Measurements from ENCODE around the gene MSL1. TPM values are rescaled to one million over a fixed set of nuclear protein-coding genes. Genes with fewer than 3 reads are reported as not detected.

MSL1 gene
- polyA plus RNA-seq, 3 donors from 2014 or later: 5.6 to 16.2 (median 11.1) TPM

DNA sequence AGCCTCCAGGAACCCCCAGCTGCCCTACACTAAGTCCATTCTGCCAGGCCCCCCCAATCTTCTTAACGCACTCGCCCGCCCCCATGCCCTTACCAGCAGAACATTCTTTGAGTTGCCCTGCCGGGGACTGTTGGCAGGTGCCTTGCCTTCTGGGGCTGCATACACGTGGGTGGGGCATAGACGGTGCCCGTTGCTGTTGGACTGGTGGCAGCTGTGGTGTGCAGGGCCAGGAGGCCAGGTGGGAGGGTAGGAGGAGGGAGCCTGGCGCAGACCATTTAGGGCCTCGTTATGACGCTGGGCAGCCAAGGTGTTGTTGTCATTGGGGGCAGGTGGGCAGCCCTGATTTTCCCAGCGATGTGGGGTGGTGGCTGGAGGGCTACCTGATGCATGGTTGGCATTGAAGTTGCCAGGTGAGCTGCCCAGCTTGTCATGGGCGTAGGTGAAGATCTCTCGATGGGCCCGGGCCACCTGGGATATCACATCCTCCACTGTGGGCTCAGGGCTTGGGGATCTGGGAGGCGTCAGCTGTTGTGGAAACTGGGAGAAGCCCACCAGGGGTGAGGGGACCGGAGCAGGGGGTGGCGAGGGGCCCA lies 26.3 kb upstream of the MSL1 start:
- Mint-ChIP-seq H3K4me1 (peaks cover 58 to 63% of the 10 kb centered on the region in 2 donors), H3K4me3 (peak overlapping the region; percentile 74 to 90 (median 87)), H3K27me3 (ENCODE audit: low read depth in 3 of 3) (peaks cover 18 to 22% (median 19%) of the 10 kb centered on the region in 3 donors), H3K9me3 (no peaks in the 10 kb centered on the region), H3K36me3 (peaks cover 4 to 12% (median 5%) of the 10 kb centered on the region in 3 donors), H3K27ac (peak overlapping the region; percentile 95 to 99 (median 97))
- no peak for DNase-seq

DNA sequence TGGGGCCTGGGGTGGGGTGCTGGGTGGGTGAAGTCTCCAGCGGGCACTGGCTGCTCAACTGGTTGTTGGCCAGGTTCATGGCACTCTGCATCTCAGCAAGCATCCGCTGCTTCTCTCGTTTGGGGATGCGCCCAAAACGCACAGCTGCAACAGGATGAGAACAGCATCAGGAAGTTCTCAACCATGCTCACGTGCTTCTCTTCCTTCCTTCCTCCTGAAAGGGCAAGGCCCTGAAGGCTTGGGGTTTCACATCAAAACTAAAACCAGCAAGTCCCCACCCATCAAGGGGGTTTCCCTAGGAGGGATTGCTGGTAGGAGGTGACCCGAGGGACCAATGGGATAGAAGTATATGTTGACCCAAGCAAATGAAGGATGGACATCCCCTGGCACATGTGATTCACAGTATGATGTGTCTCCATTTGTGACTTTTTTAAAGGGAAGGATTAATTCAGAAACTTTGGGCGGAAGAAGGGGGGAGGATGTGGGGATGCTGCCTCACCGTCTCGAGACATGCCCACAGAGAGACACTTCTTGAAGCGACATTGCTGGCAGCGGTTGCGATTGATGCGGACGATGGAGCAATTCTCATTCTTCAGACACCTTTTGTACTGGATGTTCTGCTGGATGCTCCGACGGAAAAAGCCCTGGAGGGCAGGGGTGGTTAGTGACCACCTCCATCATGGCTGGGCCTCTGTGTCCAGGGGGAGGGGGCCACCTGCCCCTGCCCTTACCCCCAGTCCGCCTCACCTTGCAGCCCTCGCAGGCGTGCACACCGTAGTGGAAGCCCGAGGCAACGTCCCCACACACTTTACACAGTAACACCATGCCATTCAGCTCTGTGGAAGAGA lies 25.6 kb upstream of the MSL1 start:
- H3K27ac Mint-ChIP-seq: peak overlapping the region; percentile 95 to 99 (median 97)
- no peaks in the 10 kb centered on the region for H3K9me3 Mint-ChIP-seq
- H3K4me1 Mint-ChIP-seq: peaks cover 65 to 70% of the 10 kb centered on the region in 2 donors
- peaks cover 18 to 22% (median 20%) of the 10 kb centered on the region in 3 donors for H3K27me3 Mint-ChIP-seq (ENCODE audit: low read depth in 3 of 3)
- peak overlapping the region; percentile 74 to 90 (median 87) for H3K4me3 Mint-ChIP-seq
- peaks cover 4 to 12% (median 5%) of the 10 kb centered on the region in 3 donors for H3K36me3 Mint-ChIP-seq
- peak; percentile 89 to 93 (median 90) for DNase-seq

DNA sequence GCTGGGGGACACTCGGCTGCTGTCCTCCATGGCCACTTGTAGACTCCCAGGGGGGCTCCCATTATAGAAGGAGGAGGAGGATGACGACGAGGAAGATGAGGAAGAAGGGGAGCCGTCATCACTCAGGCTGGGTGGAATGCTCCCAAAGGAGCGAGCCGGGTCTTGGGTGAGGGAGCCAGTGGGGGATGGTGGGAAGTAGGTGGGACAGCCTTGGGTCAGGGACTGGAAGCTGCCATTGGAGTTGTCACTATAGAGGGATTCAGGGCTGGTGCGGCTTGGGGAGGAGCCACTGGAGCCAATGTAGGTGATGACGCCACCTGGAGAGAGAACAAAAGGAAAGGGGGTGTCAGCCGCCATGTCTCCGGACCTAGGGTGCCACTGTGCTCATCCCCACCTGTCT lies 24.7 kb upstream of the MSL1 start:
- H3K4me3 Mint-ChIP-seq: peak overlapping the region; percentile 74 to 90 (median 87)
- H3K27me3 Mint-ChIP-seq (ENCODE audit: low read depth in 3 of 3): peaks cover 18 to 22% (median 20%) of the 10 kb centered on the region in 3 donors
- H3K9me3 Mint-ChIP-seq: no peaks in the 10 kb centered on the region
- H3K36me3 Mint-ChIP-seq: peaks cover 4 to 12% (median 5%) of the 10 kb centered on the region in 3 donors
- H3K27ac Mint-ChIP-seq: peak overlapping the region; percentile 95 to 99 (median 97)
- DNase-seq: no peak
- peaks cover 70 to 77% of the 10 kb centered on the region in 2 donors for H3K4me1 Mint-ChIP-seq

DNA sequence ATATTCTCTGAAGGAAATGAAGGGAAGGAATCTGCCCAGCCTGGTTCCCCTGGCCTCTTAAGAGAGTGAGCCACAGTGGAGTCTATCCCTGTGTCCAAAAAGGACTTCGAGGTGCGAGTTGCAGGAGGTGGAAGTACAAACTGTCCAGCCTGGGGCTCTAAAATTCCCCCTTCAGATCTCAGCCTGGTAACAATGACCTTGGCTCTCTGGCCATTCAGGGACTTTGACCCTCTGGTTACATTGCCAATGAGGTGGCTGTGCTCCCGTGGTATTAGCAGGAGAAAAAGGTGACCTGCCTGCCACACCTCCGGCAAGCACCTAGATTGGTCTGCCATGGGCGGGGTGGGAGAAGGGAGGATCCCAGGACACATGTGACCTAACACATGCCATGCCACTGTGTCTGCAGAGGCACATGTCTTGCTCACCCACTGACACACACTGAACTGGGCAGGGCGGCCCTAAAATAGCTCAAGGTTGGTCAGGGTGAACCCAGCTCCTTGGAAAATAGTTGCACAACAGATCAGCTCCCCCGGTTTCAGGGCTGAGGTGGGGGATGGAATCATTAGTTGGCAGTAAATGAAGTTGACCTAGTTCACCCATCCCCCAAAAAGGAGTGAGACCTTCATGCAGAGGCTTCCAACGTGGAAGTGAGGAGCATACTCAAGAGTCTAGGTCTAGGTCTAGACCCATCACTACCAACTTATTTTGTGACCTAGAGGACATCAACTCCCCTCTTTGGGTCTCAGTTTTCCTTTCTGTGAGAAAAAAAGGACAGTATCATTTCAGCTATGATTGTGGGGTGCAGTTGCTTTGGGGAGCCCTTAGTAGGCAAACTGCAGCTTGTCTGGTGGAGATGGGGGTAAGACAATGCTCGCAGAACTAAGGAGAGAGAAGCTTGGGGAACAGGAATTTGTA lies 23.6 kb upstream of the MSL1 start:
- peaks cover 70 to 79% of the 10 kb centered on the region in 2 donors for H3K4me1 Mint-ChIP-seq
- no peak for DNase-seq
- H3K36me3 Mint-ChIP-seq: peaks cover 4 to 12% (median 5%) of the 10 kb centered on the region in 3 donors
- H3K4me3 Mint-ChIP-seq: peak overlapping the region; percentile 74 to 94 (median 88)
- no peaks in the 10 kb centered on the region for H3K9me3 Mint-ChIP-seq
- peak overlapping the region; percentile 95 to 99 (median 97) for H3K27ac Mint-ChIP-seq
- peaks cover 18 to 22% (median 20%) of the 10 kb centered on the region in 3 donors for H3K27me3 Mint-ChIP-seq (ENCODE audit: low read depth in 3 of 3)

DNA sequence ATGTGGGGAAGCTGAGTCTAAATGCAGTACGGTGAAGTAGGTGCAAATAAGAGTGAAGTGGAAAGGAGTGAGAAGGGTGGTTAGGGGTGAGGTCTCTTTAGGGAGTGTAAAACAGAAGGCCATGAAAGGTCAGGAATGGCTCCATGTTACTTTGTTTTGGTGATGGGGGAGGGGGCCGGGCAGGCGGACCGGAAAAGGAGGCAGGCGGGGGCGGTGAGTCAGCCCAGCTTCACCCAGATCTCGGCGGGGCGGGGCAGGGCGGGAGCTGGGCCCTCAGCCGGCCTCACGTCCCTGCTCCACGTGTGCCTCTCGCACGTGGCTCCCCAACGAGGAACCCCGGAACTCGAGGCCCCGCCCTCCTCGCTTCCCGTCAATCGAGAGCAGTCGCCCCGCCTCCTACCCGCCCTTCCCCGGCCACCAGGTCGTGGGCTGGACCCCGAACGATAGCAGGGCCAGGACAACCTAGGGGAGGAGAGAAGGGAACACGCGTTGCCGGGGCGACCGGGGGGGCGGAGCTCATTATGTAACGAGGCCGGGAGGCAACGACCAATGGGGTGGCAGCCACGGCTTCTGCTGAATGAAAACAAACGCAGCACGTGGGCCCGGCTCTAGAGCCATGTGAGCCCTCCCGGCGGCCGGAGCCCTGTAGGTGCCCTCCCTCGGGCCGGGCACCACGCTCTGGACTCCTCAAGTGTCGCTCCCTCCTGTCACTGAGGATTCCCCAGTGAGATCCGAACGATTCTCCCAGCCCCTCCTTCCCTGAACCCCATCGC lies 22.7 kb upstream of the MSL1 start:
- peaks cover 0 to 5% (median 4%) of the 10 kb centered on the region in 3 donors for H3K36me3 Mint-ChIP-seq
- peak; percentile 97 to 99 (median 98) for DNase-seq
- H3K4me3 Mint-ChIP-seq: peak overlapping the region; percentile 74 to 94 (median 85)
- no peaks in the 10 kb centered on the region for H3K9me3 Mint-ChIP-seq
- peaks cover 78 to 84% of the 10 kb centered on the region in 2 donors for H3K4me1 Mint-ChIP-seq
- H3K27ac Mint-ChIP-seq: peak overlapping the region; percentile 95 to 99 (median 97)
- H3K27me3 Mint-ChIP-seq (ENCODE audit: low read depth in 3 of 3): peaks cover 18 to 26% (median 20%) of the 10 kb centered on the region in 3 donors

DNA sequence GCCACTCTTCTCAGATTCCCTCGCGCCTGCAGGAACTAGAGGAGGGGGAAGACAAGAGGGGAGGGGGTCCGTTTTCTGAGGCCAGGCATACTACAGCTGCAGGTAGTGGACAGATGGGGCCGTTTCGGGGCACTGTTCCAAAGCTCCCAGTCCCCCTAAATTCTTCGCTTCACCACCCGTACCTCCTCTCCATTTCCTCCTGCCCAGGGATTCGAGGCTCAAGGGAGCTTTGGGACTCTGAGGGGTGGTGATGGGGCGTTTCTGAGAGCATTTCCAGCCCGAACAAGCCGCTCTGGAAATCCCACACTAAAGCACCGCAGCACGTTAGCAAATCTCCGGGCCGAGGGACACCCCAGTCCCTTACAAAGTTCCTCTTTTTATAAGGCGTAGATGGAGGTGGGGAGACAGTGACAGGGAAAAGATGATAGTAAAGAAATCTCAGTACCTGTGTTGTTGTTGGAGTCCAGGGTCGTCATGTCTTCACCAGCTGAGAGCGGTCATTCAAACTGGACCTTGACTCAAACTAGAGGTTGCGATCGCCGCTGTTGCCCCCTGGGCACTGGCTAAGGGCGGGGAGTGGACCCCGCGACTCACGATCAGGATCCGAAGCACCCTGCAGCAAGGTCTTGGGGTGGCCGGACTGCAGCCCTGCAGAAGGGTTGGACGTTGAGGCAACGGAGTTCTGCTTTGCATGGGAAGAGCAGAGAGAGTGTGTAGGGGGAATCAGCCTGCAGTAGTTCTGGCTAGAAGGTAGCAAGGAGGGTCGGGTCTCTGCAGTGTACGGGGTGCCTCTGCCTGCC lies 22.0 kb upstream of the MSL1 start:
- Mint-ChIP-seq H3K9me3 (no peaks in the 10 kb centered on the region), H3K36me3 (peaks cover 0 to 5% (median 2%) of the 10 kb centered on the region in 3 donors), H3K27me3 (ENCODE audit: low read depth in 3 of 3) (peaks cover 20 to 27% (median 20%) of the 10 kb centered on the region in 3 donors), H3K27ac (peak overlapping the region; percentile 95 to 98 (median 96)), H3K4me3 (peak overlapping the region; percentile 74 to 94 (median 85)), H3K4me1 (peaks cover 84 to 86% of the 10 kb centered on the region in 2 donors)
- no peak for DNase-seq

DNA sequence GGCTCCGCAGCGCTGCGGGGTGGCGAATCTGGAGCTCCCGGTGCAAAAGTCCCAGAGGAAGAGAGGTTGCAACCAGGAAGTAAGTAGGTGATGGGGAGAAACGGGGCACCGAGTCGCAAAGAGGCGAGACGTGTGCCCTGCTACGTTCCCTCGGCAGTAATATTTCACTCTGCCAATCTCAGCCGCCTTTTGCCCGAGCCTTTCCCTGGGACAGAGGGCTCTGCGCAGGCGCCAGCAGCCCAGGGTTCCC lies 21.4 kb upstream of the MSL1 start, which contains the start of gene NR1D1:
Gene NR1D1, minus strand, starts transcription at position 171 of the 250 bp plus-strand sequence. CDS start 495 bp downstream, outside the sequence.
- peaks cover 20 to 27% (median 20%) of the 10 kb centered on the region in 3 donors for H3K27me3 Mint-ChIP-seq (ENCODE audit: low read depth in 3 of 3)

DNA sequence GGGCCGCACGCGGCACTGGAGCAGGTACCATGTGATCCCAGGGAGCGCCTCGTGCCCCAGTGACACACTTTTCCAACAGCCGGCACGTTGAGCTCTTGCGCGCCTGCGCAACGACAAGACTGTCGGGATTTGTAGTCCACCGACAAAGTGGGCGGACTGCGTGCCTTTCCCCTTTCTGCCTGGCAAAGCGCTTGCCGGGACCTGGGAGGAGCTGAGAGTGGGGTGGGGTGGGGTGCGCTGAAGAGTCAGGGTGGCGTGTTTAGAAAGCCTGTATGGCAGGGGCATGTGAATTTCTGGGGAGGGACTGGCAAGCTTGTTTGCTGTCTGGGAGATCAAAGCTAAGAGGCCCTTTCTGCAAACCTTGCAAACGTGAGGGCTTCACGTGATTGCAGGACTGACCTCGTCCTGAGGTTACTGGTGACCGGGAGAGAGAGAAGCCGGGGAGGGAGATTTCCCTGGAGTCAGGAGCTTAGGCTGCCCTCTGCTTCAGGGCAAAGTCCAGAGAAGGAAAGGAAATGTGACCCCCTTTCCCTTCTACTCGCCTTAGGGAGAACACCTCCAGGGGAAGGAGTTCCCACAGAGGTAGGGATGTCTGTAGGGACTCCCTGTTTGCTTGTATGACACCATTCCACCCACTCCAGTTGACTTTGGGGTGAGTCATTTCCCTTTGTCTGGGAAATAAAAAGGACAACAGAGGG lies 21.0 kb upstream of the MSL1 start:
- Mint-ChIP-seq H3K4me3 (peak overlapping the region; percentile 74 to 94 (median 85)), H3K27me3 (ENCODE audit: low read depth in 3 of 3) (peaks cover 19 to 24% (median 19%) of the 10 kb centered on the region in 3 donors), H3K27ac (peak overlapping the region; percentile 95 to 98 (median 96)), H3K9me3 (no peaks in the 10 kb centered on the region), H3K4me1 (peaks cover 84 to 86% of the 10 kb centered on the region in 2 donors), H3K36me3 (peaks cover 0 to 5% (median 2%) of the 10 kb centered on the region in 3 donors)
- DNase-seq: peak; percentile 80 to 85 (median 82)

More for the DNA sequence above, 21.4 kb upstream of the MSL1 start, which contains the start of gene NR1D1:
- Mint-ChIP-seq H3K4me3 (peak within 1 kb of the TSS; percentile 74 to 94 (median 85)), H3K36me3 (peaks cover 0 to 5% (median 2%) of the 10 kb centered on the region in 3 donors), H3K27ac (peak within 1 kb of the TSS; percentile 95 to 98 (median 96)), H3K4me1 (peaks cover 84 to 86% of the 10 kb centered on the region in 2 donors), H3K9me3 (no peaks in the 10 kb centered on the region)
- no peak for DNase-seq

DNA sequence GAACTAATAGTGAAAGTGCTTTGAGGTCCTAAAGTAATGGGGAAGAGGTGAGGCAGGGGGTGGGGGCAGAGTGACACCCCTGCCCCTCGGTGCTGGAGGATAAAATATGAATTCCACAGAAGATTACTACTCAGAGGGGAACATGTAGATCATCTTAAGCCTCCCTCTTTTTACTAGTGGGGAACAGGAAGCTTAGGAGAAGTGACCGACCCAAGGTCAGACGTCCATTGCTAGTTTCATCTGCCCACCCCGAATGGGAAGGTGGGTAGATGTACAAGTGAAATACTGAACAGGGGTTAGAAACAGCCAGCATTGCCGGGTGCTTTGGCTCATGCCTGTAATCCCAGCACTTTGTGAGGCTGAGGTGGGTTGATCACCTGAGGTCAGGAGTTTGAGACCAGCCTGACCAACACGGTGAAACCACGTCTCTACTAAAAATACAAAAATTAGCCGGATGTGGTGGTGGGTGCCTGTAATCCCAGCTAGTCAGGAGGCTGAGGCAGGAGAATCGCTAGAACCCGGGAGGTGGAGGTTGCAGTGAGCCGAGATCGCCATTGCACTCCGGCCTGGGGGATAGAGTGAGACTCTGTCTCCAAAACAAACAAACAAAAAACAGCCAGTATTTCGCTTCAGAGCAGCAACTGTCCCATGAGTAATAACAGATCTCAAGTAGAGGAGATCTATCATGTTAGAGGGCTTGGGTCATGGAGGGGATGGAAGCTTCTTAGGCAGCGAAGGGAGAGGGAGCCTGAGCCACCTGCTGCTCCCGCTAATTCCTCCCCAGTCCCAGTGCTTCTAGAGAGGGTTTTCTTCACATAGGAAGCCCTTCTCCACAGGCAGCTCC lies 20.2 kb upstream of the MSL1 start:
- Mint-ChIP-seq H3K4me1 (peaks cover 84 to 86% of the 10 kb centered on the region in 2 donors), H3K36me3 (no peaks in the 10 kb centered on the region), H3K9me3 (no peaks in the 10 kb centered on the region), H3K27ac (peak overlapping the region in 5 of 6 donors; percentile 95 to 98 (median 97)), H3K27me3 (ENCODE audit: low read depth in 3 of 3) (peaks cover 13 to 18% (median 13%) of the 10 kb centered on the region in 3 donors), H3K4me3 (peak overlapping the region; percentile 74 to 94 (median 85))
- no peak for DNase-seq

DNA sequence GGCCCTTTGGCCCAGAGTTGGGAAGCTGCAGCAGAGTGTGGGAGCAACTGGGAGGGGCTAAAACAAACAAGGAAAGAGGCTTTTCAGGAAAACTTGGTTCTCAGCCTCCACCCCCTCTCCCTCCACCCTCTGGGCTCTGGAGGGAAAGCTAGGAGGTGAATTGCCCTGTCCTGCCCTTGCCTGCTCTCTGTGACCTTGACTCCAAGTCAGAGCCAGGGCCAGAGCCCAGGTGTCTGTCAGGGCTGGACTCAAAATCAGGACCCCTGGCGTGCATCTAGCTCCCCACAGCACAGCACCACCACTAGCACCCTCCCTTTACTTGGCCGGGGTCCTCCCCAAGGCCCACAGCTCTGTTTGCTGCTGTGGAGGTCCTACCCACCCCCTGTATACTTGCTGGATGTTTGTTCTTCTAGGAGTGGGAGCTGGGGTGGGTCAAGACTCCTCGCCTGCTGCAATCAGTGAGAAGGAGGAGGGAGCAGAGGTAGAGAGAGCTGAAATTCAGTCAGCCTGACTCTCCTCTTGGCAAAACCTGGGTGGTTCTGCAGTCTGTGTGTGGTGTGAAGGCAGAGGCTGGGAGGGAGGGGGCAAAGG lies 18.6 kb upstream of the MSL1 start:
- DNase-seq: no peak
- Mint-ChIP-seq H3K27ac (peak overlapping the region in 4 of 6 donors; percentile 9 to 83 (median 67)), H3K36me3 (no peaks in the 10 kb centered on the region), H3K4me3 (peak overlapping the region in 1 of 5 donors; percentile 35), H3K4me1 (peaks cover 84 to 86% of the 10 kb centered on the region in 2 donors), H3K27me3 (ENCODE audit: low read depth in 3 of 3) (peaks cover 14 to 21% (median 19%) of the 10 kb centered on the region in 3 donors), H3K9me3 (no peaks in the 10 kb centered on the region)
